Activated CD8-positive, alpha-beta memory T cell treated with anti-CD3 and anti-CD28 coated beads for 36 hours (primary cell): Measurements from ENCODE around the gene TMX1. TPM values are rescaled to one million over a fixed set of nuclear protein-coding genes. Genes with fewer than 3 reads are reported as not detected.
"Not testable (repeated sequence)": the region's sequence is repeated elsewhere in the genome, so short reads cannot be mapped to it uniquely, and the experiment has no call there.

Source experiments
- CTCF ChIA-PET: fragments of 350-600 bp; sonication (Branson Sonifier 250); formaldehyde crosslinking; loops from one replicate; lab custom pipeline; 2021; ENCODE audit warnings: antibody characterized with exemption; lab: Charles Lee
- POLR2A ChIA-PET: fragments of 350-600 bp; sonication (Branson Sonifier 250); formaldehyde crosslinking; loops from one replicate; lab custom pipeline; 2021; ENCODE audit warnings: antibody characterized with exemption; lab: Charles Lee
- total RNA-seq, 2 experiments: library from RNA; stranded (reverse); gene quantifications; one replicate each; pipeline ENCODE4 v1.2.3, GENCODE V29; 2021

Gene TMX1
- 10 to 100 TPM; 57.8 to 59.2 TPM for total RNA-seq

GRCh38 chr14:51239813-51240803 lies at the start of gene TMX1:
Gene TMX1, plus strand, starts transcription at chr14:51240247. Its CDS starts 46 bp downstream, at chr14:51240293.
- POLR2A ChIA-PET = interaction anchor here (1.0 kb wide), 1 partner anchor 145 kb away, joined by 4 read pairs; the partner anchor contains the start of gene TRIM9
- CTCF ChIA-PET = interaction anchor here (0.6 kb wide), 1 partner anchor 228 kb away, joined by 3 read pairs; no protein-coding TSS in a partner anchor

- ChIA-PET CTCF (no interaction called here), POLR2A (no interaction called here)
These were observed 38.2 kb upstream of the TMX1 start for GRCh38 chr14:51201890-51202289.

- POLR2A ChIA-PET = no interaction called here
These were observed 37.0 kb upstream of the TMX1 start for GRCh38 chr14:51202914-51203665.

GRCh38 chr14:51203881-51204280 lies 36.2 kb upstream of the TMX1 start:
- ChIA-PET POLR2A (no interaction called here), CTCF (no interaction called here)

More at GRCh38 chr14:51202914-51203665, 37.0 kb upstream of the TMX1 start:
- CTCF ChIA-PET = no interaction called here

- CTCF ChIA-PET = no interaction called here
These were observed 34.6 kb upstream of the TMX1 start for GRCh38 chr14:51205486-51205885.

GRCh38 chr14:51206462-51206861 lies 33.6 kb upstream of the TMX1 start:
- ChIA-PET CTCF (interaction anchor here (0.8 kb wide), 1 partner anchor 15 kb away, joined by 3 read pairs; no protein-coding TSS in a partner anchor), POLR2A (no interaction called here)

More at GRCh38 chr14:51205486-51205885, 34.6 kb upstream of the TMX1 start:
- POLR2A ChIA-PET = no interaction called here

GRCh38 chr14:51207621-51208020 lies 32.4 kb upstream of the TMX1 start:
- ChIA-PET POLR2A (no interaction called here), CTCF (no interaction called here)

GRCh38 chr14:51208982-51209381 lies 31.1 kb upstream of the TMX1 start:
- POLR2A ChIA-PET = no interaction called here
- CTCF ChIA-PET = no interaction called here

GRCh38 chr14:51209457-51209856 lies 30.6 kb upstream of the TMX1 start:
- POLR2A ChIA-PET = no interaction called here
- CTCF ChIA-PET = no interaction called here

GRCh38 chr14:51210594-51210993 lies 29.5 kb upstream of the TMX1 start:
- POLR2A ChIA-PET = no interaction called here
- CTCF ChIA-PET = no interaction called here

- CTCF ChIA-PET = no interaction called here
- POLR2A ChIA-PET = no interaction called here
These were observed 28.9 kb upstream of the TMX1 start for GRCh38 chr14:51211149-51211548.

- ChIA-PET CTCF (no interaction called here), POLR2A (no interaction called here)
These were observed 23.4 kb upstream of the TMX1 start for GRCh38 chr14:51216602-51217001.

GRCh38 chr14:51219473-51220448 lies 20.3 kb upstream of the TMX1 start:
- ChIA-PET CTCF (no interaction called here), POLR2A (no interaction called here)

- CTCF ChIA-PET = not testable (repeated sequence)
These were observed 16.6 kb upstream of the TMX1 start for GRCh38 chr14:51223463-51223862.

GRCh38 chr14:51224551-51224950 lies 15.5 kb upstream of the TMX1 start:
- ChIA-PET POLR2A (no interaction called here), CTCF (no interaction called here)

More at GRCh38 chr14:51223463-51223862, 16.6 kb upstream of the TMX1 start:
- POLR2A ChIA-PET = not testable (repeated sequence)

GRCh38 chr14:51225751-51226150 lies 14.3 kb upstream of the TMX1 start:
- POLR2A ChIA-PET = no interaction called here
- CTCF ChIA-PET = no interaction called here

GRCh38 chr14:51228391-51228790 lies 11.7 kb upstream of the TMX1 start:
- ChIA-PET CTCF (interaction anchor here (0.6 kb wide), 1 partner anchor 491 kb away, joined by 3 read pairs; no protein-coding TSS in a partner anchor), POLR2A (interaction anchor here (0.6 kb wide), 1 partner anchor 50 kb away, joined by 4 read pairs; no protein-coding TSS in a partner anchor)

GRCh38 chr14:51228890-51229289 lies 11.2 kb upstream of the TMX1 start:
- POLR2A ChIA-PET = interaction anchor here (0.6 kb wide), 1 partner anchor 49 kb away, joined by 4 read pairs; no protein-coding TSS in a partner anchor
- CTCF ChIA-PET = no interaction called here

GRCh38 chr14:51236314-51236713 lies 3.7 kb upstream of the TMX1 start:
- CTCF ChIA-PET = no interaction called here
- POLR2A ChIA-PET = interaction anchor here (0.5 kb wide), 1 partner anchor 653 kb away, joined by 3 read pairs; no protein-coding TSS in a partner anchor
